ENCODE measurements around the gene PADI4.

DNA sequence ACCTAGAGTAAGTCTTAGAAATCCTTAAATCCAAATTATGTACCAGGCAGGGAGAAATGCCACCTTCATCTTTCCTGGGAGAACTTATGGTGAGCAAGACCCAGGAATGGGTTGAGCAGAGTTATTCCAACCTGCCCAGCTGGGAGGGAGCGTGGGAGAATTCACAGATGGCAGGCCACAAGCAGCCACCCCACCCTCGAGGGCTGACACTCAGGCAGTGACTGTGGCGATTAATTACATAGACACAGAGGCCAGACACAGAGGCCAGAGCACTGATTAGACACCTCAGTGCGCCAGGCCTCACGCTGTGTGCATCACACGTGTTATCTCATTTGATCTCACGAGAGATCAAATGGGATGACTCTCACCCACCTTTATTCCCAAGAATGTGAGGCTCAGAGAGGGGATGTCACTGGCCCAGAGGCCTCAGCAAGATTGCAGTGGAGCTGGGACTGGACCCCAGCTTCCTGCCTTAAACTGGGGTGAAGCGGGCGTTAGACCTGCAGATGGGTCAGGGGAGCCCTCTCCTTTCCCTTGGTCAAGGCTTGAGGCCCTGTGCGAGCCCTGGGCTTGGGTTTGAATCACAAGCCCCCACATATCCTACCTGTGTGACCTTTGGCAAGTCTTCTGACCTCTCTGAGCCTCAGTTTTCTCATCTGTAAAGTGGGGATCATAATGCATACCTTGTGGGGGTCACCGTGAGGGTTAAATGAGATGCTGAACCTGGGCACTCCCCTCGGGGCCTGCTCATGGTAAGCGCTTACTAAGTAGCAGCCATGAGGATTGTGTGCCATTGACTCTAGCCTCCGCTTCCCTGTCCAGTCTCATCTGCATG is 28.8 kb upstream of the PADI4 start:
- TF ChIP-seq POLR2A (IDR thresholded peaks at IDR 0.05) (no peak), EP300 (IDR thresholded peaks at IDR 0.05) (no peak)
